Psoas muscle (tissue), 8 donors: Measurements from ENCODE around the gene HOXC5. TPM values are rescaled to one million over a fixed set of nuclear protein-coding genes. Genes with fewer than 3 reads are reported as not detected.

Experiments used
- ATAC-seq, 4 donors: fragments of 200-7000 bp; cut with Tn5 transposase; one replicate each; pipeline ENCODE4 v1.9.1; 2020; ENCODE audit warnings: moderate library complexity in 3 of 4, mild to moderate bottlenecking in 2 of 4
- DNase-seq, 2 donors: peaks; one replicate each; pipeline ENCODE4 v3.0.0-alpha.2; 2020
- H3K27ac ChIP-seq: fragments of 200-600 bp; one replicate; pipeline ENCODE4 v1.8.0; 2022
- H3K27me3 ChIP-seq, 3 donors: fragments of 200-600 bp in 1 of 3; one replicate each; pipeline versions ENCODE4 v1.6.1 to v1.8.0; 2013 to 2022; ENCODE audit warnings: low read length in 2 of 3, mild to moderate bottlenecking in 2 of 3, moderate library complexity in 1 of 3; ENCODE audit not compliant: insufficient read depth in 3 of 3
- H3K36me3 ChIP-seq, 2 donors: fragments of 200-600 bp in 1 of 2; one replicate each; pipeline versions ENCODE4 v1.6.1 to v1.8.0; 2013 to 2022; ENCODE audit warnings: low read depth in 1 of 2, mild to moderate bottlenecking in 1 of 2, moderate library complexity in 1 of 2; ENCODE audit not compliant: insufficient read depth in 1 of 2
- H3K4me1 ChIP-seq: fragments of 200-600 bp; one replicate; pipeline ENCODE4 v1.8.0; 2022
- H3K4me3 ChIP-seq: fragments of 200-600 bp; one replicate; pipeline ENCODE4 v1.8.0; 2022; ENCODE audit warnings: mild to moderate bottlenecking
- H3K9me3 ChIP-seq: fragments of 200-600 bp; one replicate; pipeline ENCODE4 v1.8.0; 2022
- CTCF ChIP-seq: fragments of 200-600 bp; IDR thresholded peaks from one replicate; pipeline ENCODE4 v1.8.0; 2022; ENCODE audit warnings: antibody characterized with exemption
- whole genome bisulfite sequencing, 3 donors: extraction: QIAGEN DNeasy Blood & Tissue Kit; methylation state at CpG; one replicate each; pipeline versions ENCODE4 v1.1.6 to v1.1.7; 2013; 5-methylcytosine and 5-hydroxymethylcytosine counted together
- intact Hi-C, 2 donors: fragments of 100-400 bp; cut with DNase I; formaldehyde crosslinking; loops; one replicate each; pipeline versions ENCODE4 v1.11.0 to v1.14.2; 2022
- polyA plus RNA-seq, 3 donors: library from polyadenylated mRNA; stranded (reverse); fragments of 200-250 nt; gene quantifications; one replicate each; pipeline ENCODE4 v1.2.3, GENCODE V29; 2013
- total RNA-seq, 4 donors: library from RNA; stranded (reverse); fragmentation: NEBNext Ultra II Directional in 2 of 4; extraction: Animal tissue kit (Norgen Biotek cat#: 25700) in 2 of 4; gene quantifications; one replicate each; pipeline versions ENCODE4 v1.2.1 to v1.2.4, GENCODE V29; 2021 to 2023
- donor health status: healthy with polysubstance abuse.
- donor health status: DM: no; HTN: no; CAD: no; lungs with moderate emphysema.
- donor health status: Bipolar disorder and iron deficiency.
- donor health status: healthy.
- donor health status: DM: yes; HTN: yes; CAD: no.
- donor health status: DM: no; HTN: no; CAD: no.
- donor health status: DM: no; HTN: no; CAD: no.
- donor health status: DM: yes; HTN: yes; CAD: no.

HOXC5 gene
- total and polyA plus RNA-seq, 7 donors, result 0.03 to 3.3 (median 0.58) TPM

GRCh38 chr12:54047160-54047963 lies 14.5 kb downstream of the HOXC5 start:
- peaks cover 0 to 5% (median 0%) of the 10 kb centered on the region in 3 donors for H3K27me3 ChIP-seq
- 63 to 71% (median 66%) methylated on average over 59 to 61 of the region's 61 CpGs for WGBS, 3 donors

GRCh38 chr12:54047964-54048303 lies 15.1 kb downstream of the HOXC5 start:
- H3K9me3 ChIP-seq, result no peaks in the 10 kb centered on the region
- 75 to 91% (median 83%) methylated on average over 8 of the region's 8 CpGs for WGBS, 3 donors
- TF ChIP-seq CTCF, result no peak
- ATAC-seq (no peak), DNase-seq (no peak)
- no peaks in the 10 kb centered on the region for H3K36me3 ChIP-seq
- H3K27ac ChIP-seq, result no peak overlapping the region
- H3K4me3 ChIP-seq, result no peak overlapping the region
- H3K4me1 ChIP-seq, result no peaks in the 10 kb centered on the region
- intact Hi-C loops, result loop anchor here in 1 of 2 donors (5.0 kb wide), 1 partner anchor 124 kb away; no protein-coding TSS in a partner anchor
- peaks cover 0 to 5% (median 0%) of the 10 kb centered on the region in 3 donors for H3K27me3 ChIP-seq

More at GRCh38 chr12:54047160-54047963, 14.5 kb downstream of the HOXC5 start:
- H3K4me3 ChIP-seq, result peak overlapping the region; percentile 4
- no peaks in the 10 kb centered on the region for H3K36me3 ChIP-seq
- no peak for DNase-seq
- no peak for TF ChIP-seq CTCF
- ATAC-seq, result peak in 1 of 4 donors; percentile 48
- H3K27ac ChIP-seq, result no peak overlapping the region
- H3K9me3 ChIP-seq, result no peaks in the 10 kb centered on the region
- intact Hi-C loops, result loop anchor here in 1 of 2 donors (5.0 kb wide), 1 partner anchor 125 kb away; no protein-coding TSS in a partner anchor
- H3K4me1 ChIP-seq, result no peaks in the 10 kb centered on the region

- no peaks in the 10 kb centered on the region for H3K4me1 ChIP-seq
- intact Hi-C loops, result loop anchor here in 1 of 2 donors (5.0 kb wide), 1 partner anchor 124 kb away; no protein-coding TSS in a partner anchor
- no peaks in the 10 kb centered on the region for H3K36me3 ChIP-seq
- H3K9me3 ChIP-seq, result no peaks in the 10 kb centered on the region
- no peak for TF ChIP-seq CTCF
- 85 to 87% (median 86%) methylated on average over 3 of the region's 3 CpGs for WGBS, 3 donors
- H3K27me3 ChIP-seq, result peaks cover 0 to 5% (median 0%) of the 10 kb centered on the region in 3 donors
- DNase-seq, result no peak
- no peak overlapping the region for H3K27ac ChIP-seq
- ATAC-seq, result no peak
- no peak overlapping the region for H3K4me3 ChIP-seq
These were observed 15.7 kb downstream of the HOXC5 start for GRCh38 chr12:54048406-54049093.

- no peaks in the 10 kb centered on the region for H3K4me1 ChIP-seq
- no peak overlapping the region for H3K27ac ChIP-seq
- TF ChIP-seq CTCF, result no peak
- no peak for DNase-seq
- 85 to 89% (median 86%) methylated on average over 6 of the region's 6 CpGs for WGBS, 3 donors
- intact Hi-C loops, result loop anchor here in 1 of 2 donors (5.0 kb wide), 1 partner anchor 123 kb away; no protein-coding TSS in a partner anchor
- H3K36me3 ChIP-seq, result no peaks in the 10 kb centered on the region
- no peaks in the 10 kb centered on the region for H3K9me3 ChIP-seq
- no peak for ATAC-seq
- no peak overlapping the region for H3K4me3 ChIP-seq
- H3K27me3 ChIP-seq, result peaks cover 0 to 2% (median 0%) of the 10 kb centered on the region in 3 donors
These were observed 16.3 kb downstream of the HOXC5 start for GRCh38 chr12:54049108-54049507.
